ENCODE results near the gene GLCE.

- TF ChIP-seq EP300 (IDR thresholded peaks at IDR 0.05; ENCODE audit: borderline replicate concordance) (no peak), RAD21 (IDR thresholded peaks at IDR 0.05; ENCODE audit: low read depth) (no peak)
Observed at GRCh38 chr15:69226023-69226355, 65.6 kb downstream of the GLCE start.
